ENCODE data around the gene BORCS6. TPM values are rescaled to one million over a fixed set of nuclear protein-coding genes. Genes with fewer than 3 reads are reported as not detected.

BORCS6 gene
- total and polyA plus RNA-seq, 2 of the 13 experiments (the other 11 are each of a cell fraction or from before 2014, with no cell fraction given) = 2.0 to 5.1 TPM

DNA sequence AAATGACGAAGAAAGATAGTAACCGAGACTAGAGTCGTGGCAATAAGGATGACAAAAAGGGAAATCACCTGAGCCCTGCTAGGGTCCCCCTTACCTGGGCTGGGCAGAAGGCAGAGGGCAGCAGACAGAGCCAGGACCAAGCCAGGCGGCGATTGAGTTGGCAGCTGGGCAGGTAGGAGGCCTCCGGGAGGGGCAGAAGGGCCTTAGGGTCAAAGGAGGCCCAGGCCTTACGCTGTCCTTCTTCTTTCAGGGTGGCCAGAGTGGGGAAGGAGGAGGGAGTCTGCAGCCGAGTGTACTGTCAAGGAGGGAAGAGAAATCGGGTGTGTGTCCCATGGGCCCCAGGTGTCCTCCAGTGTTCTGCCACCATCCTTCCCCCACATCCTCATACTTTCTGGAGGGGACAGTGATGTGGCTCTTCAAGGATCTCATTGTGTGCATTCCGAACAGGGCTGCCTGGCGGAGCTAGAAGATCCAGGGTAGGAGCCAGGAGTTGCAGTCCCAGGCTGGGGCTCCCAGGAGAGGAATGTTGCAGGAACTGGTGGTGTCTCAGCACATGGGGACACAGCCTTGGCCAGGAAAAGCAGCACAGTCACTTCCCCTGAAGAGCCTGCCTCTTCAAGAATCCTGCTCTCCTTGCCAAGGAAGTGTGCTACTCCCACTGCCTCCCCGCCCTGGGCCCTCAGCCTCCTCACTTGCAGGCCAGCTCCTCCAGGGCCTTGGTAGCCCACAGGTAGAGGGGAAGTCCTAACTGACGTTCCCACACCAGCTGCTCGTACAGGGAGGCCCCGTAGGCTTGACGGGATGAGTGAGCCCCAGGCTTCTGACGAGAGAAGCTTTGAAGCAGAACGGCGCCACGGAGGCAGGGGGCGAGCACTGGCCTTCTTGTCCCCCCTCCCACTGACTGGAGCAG is 44.6 kb upstream of the BORCS6 start (continued):
- TF ChIP-seq THAP9 (CRISPR knock-in tag; IDR thresholded peaks at IDR 0.05; ENCODE audit: borderline replicate concordance) (no peak), DNMT3B (CRISPR knock-in tag; conservative IDR thresholded peaks at IDR 0.05) (no peak), ZNF382 (CRISPR knock-in tag; IDR thresholded peaks at IDR 0.05; ENCODE audit: borderline replicate concordance) (no peak), AGO2 (optimal IDR thresholded peaks at IDR 0.05; ENCODE audit: low read depth, low read length) (no peak), MYC (CRISPR knock-in tag; IDR thresholded peaks at IDR 0.05; ENCODE audit: borderline replicate concordance) (no peak), FOXA1 (IDR thresholded peaks at IDR 0.05) (no peak), FOXA1 (CRISPR knock-in tag; IDR thresholded peaks at IDR 0.05) (no peak), HIVEP1 (CRISPR knock-in tag; IDR thresholded peaks at IDR 0.05) (no peak), FOXM1 (CRISPR knock-in tag; IDR thresholded peaks at IDR 0.05) (no peak), ETV6 (CRISPR knock-in tag; conservative IDR thresholded peaks at IDR 0.05) (no peak), SRY (CRISPR knock-in tag; IDR thresholded peaks at IDR 0.05) (no peak)
- TF ChIP-seq, protein P1, sequence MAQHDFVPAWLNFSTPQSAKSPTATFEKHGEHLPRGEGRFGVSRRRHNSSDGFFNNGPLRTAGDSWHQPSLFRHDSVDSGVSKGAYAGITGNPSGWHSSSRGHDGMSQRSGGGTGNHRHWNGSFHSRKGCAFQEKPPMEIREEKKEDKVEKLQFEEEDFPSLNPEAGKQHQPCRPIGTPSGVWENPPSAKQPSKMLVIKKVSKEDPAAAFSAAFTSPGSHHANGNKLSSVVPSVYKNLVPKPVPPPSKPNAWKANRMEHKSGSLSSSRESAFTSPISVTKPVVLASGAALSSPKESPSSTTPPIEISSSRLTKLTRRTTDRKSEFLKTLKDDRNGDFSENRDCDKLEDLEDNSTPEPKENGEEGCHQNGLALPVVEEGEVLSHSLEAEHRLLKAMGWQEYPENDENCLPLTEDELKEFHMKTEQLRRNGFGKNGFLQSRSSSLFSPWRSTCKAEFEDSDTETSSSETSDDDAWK (CRISPR knock-in tag; IDR thresholded peaks at IDR 0.05) = no peak

Measured in HepG2 (cell line).